Calu3 (cell line): ENCODE results near the gene KCNH6. TPM values are rescaled to one million over a fixed set of nuclear protein-coding genes. Genes with fewer than 3 reads are reported as not detected.

ENCODE experiments used
- BruUV-seq: library from RNA; stranded (reverse); fragments of 400-500 nt; replicated peaks from 2 replicates; lab custom pipeline; 2021; lab: Mats Ljungman, UMichigan
- CTCF ChIA-PET: fragments of 300-600 bp; sonication (Branson Sonifier 250); formaldehyde crosslinking; loops from one replicate; lab custom pipeline; 2022; ENCODE audit warnings: antibody characterized with exemption; lab: Charles Lee
- DNase-seq: peaks from one replicate; pipeline ENCODE4 v3.0.0; 2022
- H3K27ac Mint-ChIP-seq: one replicate; pipeline ENCODE4 v1.8.0; 2022; ENCODE audit warnings: mixed read lengths; ENCODE audit not compliant: unreplicated experiment
- H3K27me3 Mint-ChIP-seq: one replicate; pipeline ENCODE4 v1.8.0; 2022; ENCODE audit warnings: mixed read lengths; ENCODE audit not compliant: unreplicated experiment
- H3K36me3 Mint-ChIP-seq: one replicate; pipeline ENCODE4 v1.8.0; 2022; ENCODE audit warnings: mild to moderate bottlenecking, moderate library complexity, mixed read lengths; ENCODE audit not compliant: insufficient read depth, unreplicated experiment
- H3K4me1 Mint-ChIP-seq: one replicate; pipeline ENCODE4 v1.8.0; 2022; ENCODE audit warnings: mild to moderate bottlenecking, low read depth, mixed read lengths; ENCODE audit not compliant: unreplicated experiment
- H3K4me3 Mint-ChIP-seq: one replicate; pipeline ENCODE4 v1.8.0; 2022; ENCODE audit warnings: mild to moderate bottlenecking, low read depth, moderate library complexity, mixed read lengths; ENCODE audit not compliant: unreplicated experiment
- H3K9me3 Mint-ChIP-seq: one replicate; pipeline ENCODE4 v1.8.0; 2022; ENCODE audit warnings: low read depth, mixed read lengths; ENCODE audit not compliant: unreplicated experiment
- intact Hi-C: fragments of 100-400 bp; cut with micrococcal nuclease; formaldehyde crosslinking; loops from one replicate; pipeline ENCODE4 v1.10.0; 2022; ENCODE audit not compliant: unreplicated experiment
- total RNA-seq: library from RNA; stranded (reverse); gene quantifications from 2 replicates; pipeline ENCODE4 v1.2.3, GENCODE V29; 2022
- TF ChIP-seq, protein P1 (sequence below): fragments of 200-600 bp; IDR thresholded peaks from one replicate; pipeline ENCODE4 v1.8.0; 2022; ENCODE audit warnings: antibody characterized with exemption; ENCODE audit not compliant: unreplicated experiment

KCNH6 gene
- total RNA-seq, 1 experiment from 2014 or later: not detected

DNA sequence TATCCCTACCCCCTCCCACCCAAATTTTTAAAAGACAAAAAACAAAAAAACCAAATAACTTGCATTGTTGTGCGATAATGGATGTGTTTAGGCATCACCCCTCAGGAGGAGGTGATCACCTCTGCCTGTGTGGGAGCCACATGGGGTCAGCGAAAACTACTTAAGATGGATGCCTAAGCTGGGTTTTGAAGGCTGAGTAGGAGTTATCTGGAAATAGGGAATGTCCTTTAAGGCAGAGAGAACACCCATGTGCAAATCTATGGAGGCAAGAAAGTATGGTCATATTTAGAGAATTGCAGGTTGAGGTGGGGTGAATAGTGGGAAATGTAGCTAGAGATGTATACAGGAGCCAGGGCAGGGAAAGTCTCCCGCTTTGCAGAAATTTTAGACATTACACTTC is 72.0 kb downstream of the KCNH6 start:
- BruUV-seq: no TSS peak
- intact Hi-C loops: no loop called here
- H3K36me3 Mint-ChIP-seq: no peaks in the 10 kb centered on the region
- DNase-seq: no peak
- no peak overlapping the region for H3K4me3 Mint-ChIP-seq
- no peaks in the 10 kb centered on the region for H3K9me3 Mint-ChIP-seq
- CTCF ChIA-PET: interaction anchor here (0.7 kb wide), 1 partner anchor 10 kb away, joined by 4 read pairs; no protein-coding TSS in a partner anchor
- TF ChIP-seq, protein P1, sequence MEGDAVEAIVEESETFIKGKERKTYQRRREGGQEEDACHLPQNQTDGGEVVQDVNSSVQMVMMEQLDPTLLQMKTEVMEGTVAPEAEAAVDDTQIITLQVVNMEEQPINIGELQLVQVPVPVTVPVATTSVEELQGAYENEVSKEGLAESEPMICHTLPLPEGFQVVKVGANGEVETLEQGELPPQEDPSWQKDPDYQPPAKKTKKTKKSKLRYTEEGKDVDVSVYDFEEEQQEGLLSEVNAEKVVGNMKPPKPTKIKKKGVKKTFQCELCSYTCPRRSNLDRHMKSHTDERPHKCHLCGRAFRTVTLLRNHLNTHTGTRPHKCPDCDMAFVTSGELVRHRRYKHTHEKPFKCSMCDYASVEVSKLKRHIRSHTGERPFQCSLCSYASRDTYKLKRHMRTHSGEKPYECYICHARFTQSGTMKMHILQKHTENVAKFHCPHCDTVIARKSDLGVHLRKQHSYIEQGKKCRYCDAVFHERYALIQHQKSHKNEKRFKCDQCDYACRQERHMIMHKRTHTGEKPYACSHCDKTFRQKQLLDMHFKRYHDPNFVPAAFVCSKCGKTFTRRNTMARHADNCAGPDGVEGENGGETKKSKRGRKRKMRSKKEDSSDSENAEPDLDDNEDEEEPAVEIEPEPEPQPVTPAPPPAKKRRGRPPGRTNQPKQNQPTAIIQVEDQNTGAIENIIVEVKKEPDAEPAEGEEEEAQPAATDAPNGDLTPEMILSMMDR: no peak
- H3K27ac Mint-ChIP-seq: no peak overlapping the region
- H3K27me3 Mint-ChIP-seq: no peaks in the 10 kb centered on the region
- H3K4me1 Mint-ChIP-seq: peaks cover 4% of the 10 kb centered on the region

Other genes with a start within 250 kb of the KCNH6 start
- gene CYB561, start 77.1 kb upstream of the KCNH6 start, total RNA-seq: 50.3 and 52.1 TPM in 2 replicates
- 5.9 and 7.1 TPM in 2 replicates for gene ACE, start 46.3 kb upstream of the KCNH6 start, total RNA-seq
- gene DCAF7, start 27.1 kb downstream of the KCNH6 start, total RNA-seq: 58.9 and 61.9 TPM in 2 replicates
- 14.1 and 15.4 TPM in 2 replicates for gene TACO1, start 77.5 kb downstream of the KCNH6 start, total RNA-seq
- 10.0 and 11.4 TPM in 2 replicates for gene MAP3K3, start 99.1 kb downstream of the KCNH6 start, total RNA-seq
- 5.0 and 8.0 TPM in 2 replicates for gene LIMD2, start 176.8 kb downstream of the KCNH6 start, total RNA-seq
- gene STRADA, start 218.4 kb downstream of the KCNH6 start, total RNA-seq: 18.1 and 18.2 TPM in 2 replicates